ENCODE measurements around the gene NR2F2.
A peak's percentile ranks its signal among the peaks of the same experiment; 100 is the strongest.

NR2F2 gene

GRCh38 chr15:96336596-96337364 is 6.3 kb downstream of the NR2F2 start:
- DNase-seq (ENCODE audit: low spot score), result peak; percentile 57
- Histone ChIP-seq H3K36me3 (replicated peaks in 1 of 2; ENCODE audit: control insufficient read depth in 2 of 2, insufficient read depth in 2 of 2, low read length in 2 of 2) (peaks cover 28 to 75% of the 10 kb centered on the region in 2 donors), H3K4ac (ENCODE audit: low read length) (no peak overlapping the region), H3K79me1 (ENCODE audit: low read depth, low read length) (no peaks in the 10 kb centered on the region), H2BK15ac (ENCODE audit: low read length) (no peak overlapping the region), H3K9ac (ENCODE audit: low read depth, low read length, poor library complexity) (no peak overlapping the region), H3K23ac (ENCODE audit: low read depth, low read length, poor library complexity) (no peak overlapping the region), H3K14ac (ENCODE audit: low read length) (no peak overlapping the region), H3K4me3 (ENCODE audit: low read length in 2 of 2) (peak overlapping the region; percentile 81 to 97), H2BK5ac (ENCODE audit: low read length) (no peak overlapping the region), H3K27ac (replicated peaks; ENCODE audit: low read length) (peak overlapping the region; percentile 40), H3K18ac (ENCODE audit: low read length) (no peak overlapping the region), H4K8ac (ENCODE audit: low read depth, low read length) (no peak overlapping the region), H2AK5ac (ENCODE audit: low read depth, low read length) (no peak overlapping the region), H3K4me2 (ENCODE audit: insufficient read depth, low read length, poor library complexity, severe bottlenecking) (peak overlapping the region; percentile 94), H2BK12ac (ENCODE audit: low read length) (no peak overlapping the region), H2BK120ac (ENCODE audit: low read depth, low read length) (no peak overlapping the region), H3K4me1 (ENCODE audit: control insufficient read depth in 2 of 2, insufficient read depth in 1 of 2, low read depth in 1 of 2, low read length in 2 of 2) (peaks cover 2 to 30% of the 10 kb centered on the region in 2 donors), H3K9me3 (replicated peaks in 1 of 2; ENCODE audit: control insufficient read depth in 2 of 2, insufficient read depth in 1 of 2, low read depth in 1 of 2, low read length in 2 of 2) (no peaks in the 10 kb centered on the region), H3K27me3 (ENCODE audit: control insufficient read depth in 3 of 3, insufficient read depth in 3 of 3, low read depth in 1 of 3, low read length in 3 of 3) (no peaks in the 10 kb centered on the region), H4K91ac (ENCODE audit: low read depth, low read length, poor library complexity) (no peak overlapping the region), H2AFZ (ENCODE audit: low read length) (no peak overlapping the region)
- no CpG with 5 or more reads among the region's 9 CpGs for WGBS, 2 donors (ENCODE audit: extremely low coverage in 2 of 2, insufficient read length in 2 of 2, insufficient replicate concordance in 1 of 2)

- peaks cover 25 to 78% of the 10 kb centered on the region in 2 donors for H3K36me3 ChIP-seq (replicated peaks in 1 of 2; ENCODE audit: control insufficient read depth in 2 of 2, insufficient read depth in 2 of 2, low read length in 2 of 2)
- no peak overlapping the region for H2AK5ac ChIP-seq (ENCODE audit: low read depth, low read length)
- no peak overlapping the region for H2BK120ac ChIP-seq (ENCODE audit: low read depth, low read length)
- no peak overlapping the region for H4K8ac ChIP-seq (ENCODE audit: low read depth, low read length)
- no peak overlapping the region for H3K14ac ChIP-seq (ENCODE audit: low read length)
- no peak for DNase-seq (ENCODE audit: low spot score)
- H3K4me2 ChIP-seq (ENCODE audit: insufficient read depth, low read length, poor library complexity, severe bottlenecking), result peak overlapping the region; percentile 94
- no peaks in the 10 kb centered on the region for H3K79me1 ChIP-seq (ENCODE audit: low read depth, low read length)
- no peak overlapping the region for H2BK5ac ChIP-seq (ENCODE audit: low read length)
- WGBS, 2 donors (ENCODE audit: extremely low coverage in 2 of 2, insufficient read length in 2 of 2, insufficient replicate concordance in 1 of 2), result no CpG with 5 or more reads among the region's 14 CpGs
- H3K27me3 ChIP-seq (ENCODE audit: control insufficient read depth in 3 of 3, insufficient read depth in 3 of 3, low read depth in 1 of 3, low read length in 3 of 3), result no peaks in the 10 kb centered on the region
- no peak overlapping the region for H4K91ac ChIP-seq (ENCODE audit: low read depth, low read length, poor library complexity)
- no peak overlapping the region for H2AFZ ChIP-seq (ENCODE audit: low read length)
- H3K4ac ChIP-seq (ENCODE audit: low read length), result no peak overlapping the region
- H3K9ac ChIP-seq (ENCODE audit: low read depth, low read length, poor library complexity), result no peak overlapping the region
- no peak overlapping the region for H2BK12ac ChIP-seq (ENCODE audit: low read length)
- H3K27ac ChIP-seq (replicated peaks; ENCODE audit: low read length), result peak overlapping the region; percentile 40
- H3K4me1 ChIP-seq (ENCODE audit: control insufficient read depth in 2 of 2, insufficient read depth in 1 of 2, low read depth in 1 of 2, low read length in 2 of 2), result peaks cover 9 to 30% of the 10 kb centered on the region in 2 donors
- peak overlapping the region; percentile 11 for H3K18ac ChIP-seq (ENCODE audit: low read length)
- no peak overlapping the region for H3K23ac ChIP-seq (ENCODE audit: low read depth, low read length, poor library complexity)
- H3K9me3 ChIP-seq (replicated peaks in 1 of 2; ENCODE audit: control insufficient read depth in 2 of 2, insufficient read depth in 1 of 2, low read depth in 1 of 2, low read length in 2 of 2), result no peaks in the 10 kb centered on the region
- no peak overlapping the region for H2BK15ac ChIP-seq (ENCODE audit: low read length)
- peak overlapping the region; percentile 81 to 83 for H3K4me3 ChIP-seq (ENCODE audit: low read length in 2 of 2)
Measured at GRCh38 chr15:96337365-96338023, 7.0 kb downstream of the NR2F2 start.

DNA sequence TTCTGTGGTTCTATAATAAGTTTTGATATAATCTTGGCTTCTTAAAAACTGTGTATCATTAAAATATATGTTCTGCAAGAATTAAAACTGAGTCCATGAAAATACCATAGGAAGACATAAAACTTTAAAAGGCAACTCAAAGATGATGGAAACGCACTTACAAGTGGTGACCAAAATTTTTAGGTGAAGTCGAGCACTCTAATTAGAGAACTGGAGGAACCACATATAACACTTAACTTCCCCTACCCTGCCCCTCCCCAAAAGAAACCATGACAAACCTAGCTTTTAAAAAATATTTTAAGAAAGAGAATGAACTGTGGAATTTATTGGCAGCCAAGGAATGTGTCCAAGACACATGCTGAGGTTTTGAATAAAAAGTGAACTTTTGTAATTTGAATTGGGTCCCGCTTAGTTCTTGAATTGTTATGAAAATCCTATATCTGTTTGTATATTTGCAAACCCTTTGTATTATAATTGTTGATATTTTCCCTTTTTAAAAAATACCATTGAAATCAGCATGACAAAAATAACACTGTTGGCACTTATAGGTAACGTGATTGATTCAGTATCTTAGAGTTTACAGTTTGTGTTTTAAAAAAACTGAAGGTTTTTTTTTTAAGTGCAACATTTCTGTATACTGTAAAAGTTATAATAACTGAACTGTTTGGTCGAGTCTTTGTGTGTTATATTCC is 7.7 kb downstream of the NR2F2 start:
- Histone ChIP-seq H2AK5ac (ENCODE audit: low read depth, low read length) (no peak overlapping the region), H3K27ac (replicated peaks; ENCODE audit: low read length) (no peak overlapping the region), H2BK120ac (ENCODE audit: low read depth, low read length) (no peak overlapping the region), H3K4me2 (ENCODE audit: insufficient read depth, low read length, poor library complexity, severe bottlenecking) (no peak overlapping the region), H4K8ac (ENCODE audit: low read depth, low read length) (no peak overlapping the region), H3K36me3 (replicated peaks in 1 of 2; ENCODE audit: control insufficient read depth in 2 of 2, insufficient read depth in 2 of 2, low read length in 2 of 2) (peaks cover 24 to 82% of the 10 kb centered on the region in 2 donors), H3K14ac (ENCODE audit: low read length) (no peak overlapping the region), H4K91ac (ENCODE audit: low read depth, low read length, poor library complexity) (no peak overlapping the region), H3K4ac (ENCODE audit: low read length) (no peak overlapping the region), H2BK12ac (ENCODE audit: low read length) (no peak overlapping the region), H3K4me1 (ENCODE audit: control insufficient read depth in 2 of 2, insufficient read depth in 1 of 2, low read depth in 1 of 2, low read length in 2 of 2) (peaks cover 13 to 30% of the 10 kb centered on the region in 2 donors), H2AFZ (ENCODE audit: low read length) (no peak overlapping the region), H3K9me3 (replicated peaks in 1 of 2; ENCODE audit: control insufficient read depth in 2 of 2, insufficient read depth in 1 of 2, low read depth in 1 of 2, low read length in 2 of 2) (no peaks in the 10 kb centered on the region), H3K27me3 (ENCODE audit: control insufficient read depth in 3 of 3, insufficient read depth in 3 of 3, low read depth in 1 of 3, low read length in 3 of 3) (no peaks in the 10 kb centered on the region), H2BK5ac (ENCODE audit: low read length) (no peak overlapping the region), H2BK15ac (ENCODE audit: low read length) (no peak overlapping the region), H3K9ac (ENCODE audit: low read depth, low read length, poor library complexity) (no peak overlapping the region), H3K79me1 (ENCODE audit: low read depth, low read length) (no peaks in the 10 kb centered on the region), H3K23ac (ENCODE audit: low read depth, low read length, poor library complexity) (no peak overlapping the region), H3K4me3 (ENCODE audit: low read length in 2 of 2) (peak overlapping the region in 1 of 2 donors; percentile 81), H3K18ac (ENCODE audit: low read length) (no peak overlapping the region)
- DNase-seq (ENCODE audit: low spot score), result no peak
- WGBS, 2 donors (ENCODE audit: extremely low coverage in 2 of 2, insufficient read length in 2 of 2, insufficient replicate concordance in 1 of 2), result no CpG with 5 or more reads among the region's 5 CpGs
